ENCODE measurements around the gene CFAP410. TPM values are rescaled to one million over a fixed set of nuclear protein-coding genes. Genes with fewer than 3 reads are reported as not detected.

CFAP410 gene
- total and polyA plus RNA-seq, 2 of the 13 experiments (the other 11 are each of a cell fraction or from before 2014, with no cell fraction given), result 8.0 to 20.1 TPM

DNA sequence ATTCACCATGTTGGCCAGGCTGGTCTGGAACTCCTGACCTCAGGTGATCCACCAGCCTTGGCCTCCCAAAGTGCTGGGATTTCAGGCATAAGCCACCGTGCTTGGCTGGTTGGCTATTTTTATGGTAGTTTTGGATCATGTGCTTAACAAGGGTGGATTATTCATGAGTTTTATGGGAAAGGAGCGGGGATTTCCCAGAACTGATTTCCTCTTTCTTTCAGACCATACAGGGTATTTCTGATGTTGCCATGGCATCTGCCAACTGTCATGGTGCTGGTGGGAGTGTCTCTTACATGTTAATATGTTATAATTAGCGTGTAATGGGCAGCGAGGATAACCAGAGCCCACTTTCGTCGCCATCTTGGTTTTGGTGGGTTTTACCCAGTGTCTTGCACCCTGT is 17.4 kb upstream of the CFAP410 start (continued):
- TF ChIP-seq, protein P1, sequence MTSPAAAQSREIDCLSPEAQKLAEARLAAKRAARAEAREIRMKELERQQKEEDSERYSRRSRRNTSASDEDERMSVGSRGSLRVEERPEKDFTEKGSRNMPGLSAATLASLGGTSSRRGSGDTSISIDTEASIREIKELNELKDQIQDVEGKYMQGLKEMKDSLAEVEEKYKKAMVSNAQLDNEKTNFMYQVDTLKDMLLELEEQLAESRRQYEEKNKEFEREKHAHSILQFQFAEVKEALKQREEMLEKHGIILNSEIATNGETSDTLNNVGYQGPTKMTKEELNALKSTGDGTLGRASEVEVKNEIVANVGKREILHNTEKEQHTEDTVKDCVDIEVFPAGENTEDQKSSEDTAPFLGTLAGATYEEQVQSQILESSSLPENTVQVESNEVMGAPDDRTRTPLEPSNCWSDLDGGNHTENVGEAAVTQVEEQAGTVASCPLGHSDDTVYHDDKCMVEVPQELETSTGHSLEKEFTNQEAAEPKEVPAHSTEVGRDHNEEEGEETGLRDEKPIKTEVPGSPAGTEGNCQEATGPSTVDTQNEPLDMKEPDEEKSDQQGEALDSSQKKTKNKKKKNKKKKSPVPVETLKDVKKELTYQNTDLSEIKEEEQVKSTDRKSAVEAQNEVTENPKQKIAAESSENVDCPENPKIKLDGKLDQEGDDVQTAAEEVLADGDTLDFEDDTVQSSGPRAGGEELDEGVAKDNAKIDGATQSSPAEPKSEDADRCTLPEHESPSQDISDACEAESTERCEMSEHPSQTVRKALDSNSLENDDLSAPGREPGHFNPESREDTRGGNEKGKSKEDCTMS (CRISPR knock-in tag; conservative IDR thresholded peaks at IDR 0.05), result no peak
- TF ChIP-seq ARNT (IDR thresholded peaks at IDR 0.05) (no peak), GTF2F1 (IDR thresholded peaks at IDR 0.05; ENCODE audit: low read length) (no peak), FOXM1 (CRISPR knock-in tag; IDR thresholded peaks at IDR 0.05) (no peak), ZNF776 (CRISPR knock-in tag; IDR thresholded peaks at IDR 0.05) (no peak)

DNA sequence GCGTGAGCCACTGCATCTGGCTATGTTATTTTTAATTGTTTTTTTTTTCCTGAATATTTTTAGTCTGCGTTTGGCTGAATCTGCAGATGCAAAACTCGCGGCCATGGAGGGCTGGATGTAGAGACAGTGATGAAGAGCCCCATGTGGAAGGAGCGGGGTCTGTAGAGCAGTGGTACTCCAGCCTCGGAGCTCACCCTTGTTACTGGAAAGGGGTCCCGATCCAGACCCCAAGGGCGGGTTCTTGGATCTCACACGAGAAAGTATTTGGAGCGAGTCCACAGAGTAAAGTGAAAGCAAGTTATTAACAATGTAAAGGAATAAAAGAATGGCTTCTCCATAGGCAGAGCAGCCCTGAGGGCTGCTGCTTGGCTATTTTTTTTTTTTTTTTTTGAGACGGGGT is 17.0 kb upstream of the CFAP410 start:
- ATAC-seq, result no peak
- no peaks in the 10 kb centered on the region for H3K9me3 ChIP-seq (ENCODE audit: low read length)
- peaks cover 22% of the 10 kb centered on the region for H3K4me1 ChIP-seq (ENCODE audit: insufficient read depth, low read length)
- POLR2A ChIA-PET, result interaction anchor here (1.6 kb wide), 1 partner anchor 17 kb away, joined by 4 read pairs; the partner anchor contains the start of gene CFAP410
- 74% methylated on average over 11 of the region's 11 CpGs for WGBS (ENCODE audit: low lambda C conversion rate)
- no peak overlapping the region for H3K4me3 ChIP-seq (replicated peaks in 1 of 3; ENCODE audit: insufficient read depth in 1 of 3, low read depth in 2 of 3, low read length in 3 of 3)
- H3K27me3 ChIP-seq (ENCODE audit: control insufficient read depth in 1 of 2, insufficient read depth in 2 of 2, low read length in 2 of 2), result peaks cover 6 to 17% of the 10 kb centered on the region in 2 experiments; a peak in 4 of 5 replicates
- H3K36me3 ChIP-seq (replicated peaks in 1 of 2; ENCODE audit: control insufficient read depth in 1 of 2, insufficient read depth in 2 of 2, low read length in 2 of 2), result no peaks in the 10 kb centered on the region
- H3K4me2 ChIP-seq (ENCODE audit: low read depth, low read length), result no peak overlapping the region
- CTCF ChIA-PET (ENCODE audit: low intra/inter-chr PET ratio, low total read pairs), result no interaction called here
- DNase-seq (ENCODE audit: low spot score), result no peak
- H3K9ac ChIP-seq (ENCODE audit: insufficient read depth, low read depth, low read length), result no peak overlapping the region
- in situ Hi-C loops (cut with HindIII; ENCODE audit: extremely low pct_ligation_motif_present, low pct_unique_long_range_greater_than_20kb) (no loop called here), intact Hi-C loops (cut with micrococcal nuclease; ENCODE audit: unreplicated experiment) (no loop called here)
- no peak for FAIRE-seq
- no peak overlapping the region for H3K27ac ChIP-seq (ENCODE audit: extremely low read length, insufficient read depth, low read length)
- BruUV-seq (replicated peaks), result no TSS peak
- no peak overlapping the region for H2AFZ ChIP-seq (ENCODE audit: low read length)
- no peaks in the 10 kb centered on the region for H4K20me1 ChIP-seq (ENCODE audit: insufficient read depth, low read length)
- H3K79me2 ChIP-seq (ENCODE audit: insufficient read depth, low read length), result no peaks in the 10 kb centered on the region
- TF ChIP-seq KDM3A (CRISPR knock-in tag; IDR thresholded peaks at IDR 0.05; ENCODE audit: low read depth) (no peak), ZC3H13 (CRISPR knock-in tag; IDR thresholded peaks at IDR 0.05) (no peak), SRSF1 (optimal IDR thresholded peaks at IDR 0.05; ENCODE audit: low read depth, low read length) (no peak), HDAC2 (CRISPR knock-in tag; IDR thresholded peaks at IDR 0.05) (no peak), CHCHD3 (CRISPR knock-in tag; IDR thresholded peaks at IDR 0.05) (no peak), HNF4G (IDR thresholded peaks at IDR 0.05; ENCODE audit: borderline replicate concordance, low read depth, low read length) (no peak), HNF4G (CRISPR knock-in tag; IDR thresholded peaks at IDR 0.05; ENCODE audit: borderline replicate concordance, low read depth) (no peak), TARDBP (CRISPR knock-in tag; IDR thresholded peaks at IDR 0.05) (no peak), PAF1 (CRISPR knock-in tag; IDR thresholded peaks at IDR 0.05) (no peak), NBN (conservative IDR thresholded peaks at IDR 0.05) (no peak), MIXL1 (CRISPR knock-in tag; IDR thresholded peaks at IDR 0.05) (no peak)
- TF ChIP-seq, protein P2, sequence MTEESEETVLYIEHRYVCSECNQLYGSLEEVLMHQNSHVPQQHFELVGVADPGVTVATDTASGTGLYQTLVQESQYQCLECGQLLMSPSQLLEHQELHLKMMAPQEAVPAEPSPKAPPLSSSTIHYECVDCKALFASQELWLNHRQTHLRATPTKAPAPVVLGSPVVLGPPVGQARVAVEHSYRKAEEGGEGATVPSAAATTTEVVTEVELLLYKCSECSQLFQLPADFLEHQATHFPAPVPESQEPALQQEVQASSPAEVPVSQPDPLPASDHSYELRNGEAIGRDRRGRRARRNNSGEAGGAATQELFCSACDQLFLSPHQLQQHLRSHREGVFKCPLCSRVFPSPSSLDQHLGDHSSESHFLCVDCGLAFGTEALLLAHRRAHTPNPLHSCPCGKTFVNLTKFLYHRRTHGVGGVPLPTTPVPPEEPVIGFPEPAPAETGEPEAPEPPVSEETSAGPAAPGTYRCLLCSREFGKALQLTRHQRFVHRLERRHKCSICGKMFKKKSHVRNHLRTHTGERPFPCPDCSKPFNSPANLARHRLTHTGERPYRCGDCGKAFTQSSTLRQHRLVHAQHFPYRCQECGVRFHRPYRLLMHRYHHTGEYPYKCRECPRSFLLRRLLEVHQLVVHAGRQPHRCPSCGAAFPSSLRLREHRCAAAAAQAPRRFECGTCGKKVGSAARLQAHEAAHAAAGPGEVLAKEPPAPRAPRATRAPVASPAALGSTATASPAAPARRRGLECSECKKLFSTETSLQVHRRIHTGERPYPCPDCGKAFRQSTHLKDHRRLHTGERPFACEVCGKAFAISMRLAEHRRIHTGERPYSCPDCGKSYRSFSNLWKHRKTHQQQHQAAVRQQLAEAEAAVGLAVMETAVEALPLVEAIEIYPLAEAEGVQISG (CRISPR knock-in tag; IDR thresholded peaks at IDR 0.05), result no peak
- TF ChIP-seq, protein P3, sequence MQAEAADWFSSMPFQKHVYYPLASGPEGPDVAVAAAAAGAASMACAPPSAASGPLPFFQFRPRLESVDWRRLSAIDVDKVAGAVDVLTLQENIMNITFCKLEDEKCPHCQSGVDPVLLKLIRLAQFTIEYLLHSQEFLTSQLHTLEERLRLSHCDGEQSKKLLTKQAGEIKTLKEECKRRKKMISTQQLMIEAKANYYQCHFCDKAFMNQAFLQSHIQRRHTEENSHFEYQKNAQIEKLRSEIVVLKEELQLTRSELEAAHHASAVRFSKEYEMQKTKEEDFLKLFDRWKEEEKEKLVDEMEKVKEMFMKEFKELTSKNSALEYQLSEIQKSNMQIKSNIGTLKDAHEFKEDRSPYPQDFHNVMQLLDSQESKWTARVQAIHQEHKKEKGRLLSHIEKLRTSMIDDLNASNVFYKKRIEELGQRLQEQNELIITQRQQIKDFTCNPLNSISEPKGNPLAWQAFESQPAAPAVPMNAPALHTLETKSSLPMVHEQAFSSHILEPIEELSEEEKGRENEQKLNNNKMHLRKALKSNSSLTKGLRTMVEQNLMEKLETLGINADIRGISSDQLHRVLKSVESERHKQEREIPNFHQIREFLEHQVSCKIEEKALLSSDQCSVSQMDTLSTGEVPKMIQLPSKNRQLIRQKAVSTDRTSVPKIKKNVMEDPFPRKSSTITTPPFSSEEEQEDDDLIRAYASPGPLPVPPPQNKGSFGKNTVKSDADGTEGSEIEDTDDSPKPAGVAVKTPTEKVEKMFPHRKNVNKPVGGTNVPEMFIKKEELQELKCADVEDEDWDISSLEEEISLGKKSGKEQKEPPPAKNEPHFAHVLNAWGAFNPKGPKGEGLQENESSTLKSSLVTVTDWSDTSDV (CRISPR knock-in tag; IDR thresholded peaks at IDR 0.05), result no peak
